HG02884 (cell line): ENCODE results near the gene BMP8B.
A peak's percentile ranks its signal among the peaks of the same experiment; 100 is the strongest.

ENCODE experiments used
- ATAC-seq: cut with Tn5 transposase; IDR thresholded peaks from one replicate; pipeline ENCODE4 v1.9.1; 2021; ENCODE audit warnings: mild to moderate bottlenecking, moderate library complexity; ENCODE audit not compliant: unreplicated experiment

Gene BMP8B

GRCh38 chr1:39760074-39761008, 28.3 kb downstream of the BMP8B start:
- no peak for ATAC-seq

- no peak for ATAC-seq
Observed at GRCh38 chr1:39759436-39759726, 29.3 kb downstream of the BMP8B start.

- ATAC-seq = no peak
Observed at GRCh38 chr1:39758556-39759435, 29.9 kb downstream of the BMP8B start.

- no peak for ATAC-seq
Observed at GRCh38 chr1:39757501-39757900, 31.2 kb downstream of the BMP8B start.

- ATAC-seq = no peak
Observed at GRCh38 chr1:39755965-39756659, 32.6 kb downstream of the BMP8B start.

- no peak for ATAC-seq
Observed at GRCh38 chr1:39754906-39755504, 33.7 kb downstream of the BMP8B start.

GRCh38 chr1:39754026-39754570, 34.6 kb downstream of the BMP8B start:
- no peak for ATAC-seq

GRCh38 chr1:39753132-39754025, 35.3 kb downstream of the BMP8B start:
- ATAC-seq = no peak

- ATAC-seq = no peak
Observed at GRCh38 chr1:39752703-39753102, 36.0 kb downstream of the BMP8B start.

- no peak for ATAC-seq
Observed at GRCh38 chr1:39751595-39751994, 37.1 kb downstream of the BMP8B start.

- ATAC-seq = no peak
Observed at GRCh38 chr1:39745016-39745670, 43.5 kb downstream of the BMP8B start.

- ATAC-seq = peak; percentile 89
Observed at GRCh38 chr1:39738622-39739366, 49.9 kb downstream of the BMP8B start, which contains the start of gene PPIE. TSS of gene PPIE (plus strand) at chr1:39738882. CDS start at chr1:39738901, 19 bp downstream.

GRCh38 chr1:39737546-39738169, 51.0 kb downstream of the BMP8B start:
- ATAC-seq = no peak

GRCh38 chr1:39735731-39736130, 52.9 kb downstream of the BMP8B start:
- no peak for ATAC-seq

GRCh38 chr1:39733161-39733560, 55.5 kb downstream of the BMP8B start:
- ATAC-seq = no peak

- ATAC-seq = no peak
Observed at GRCh38 chr1:39732730-39733129, 55.9 kb downstream of the BMP8B start.

- no peak for ATAC-seq
Observed at GRCh38 chr1:39729842-39730241, 58.8 kb downstream of the BMP8B start.

- ATAC-seq = no peak
Observed at GRCh38 chr1:39729030-39729429, 59.6 kb downstream of the BMP8B start.
